ENCODE data around the gene OR10H4.
"Not testable (repeated sequence)": the region's sequence is repeated elsewhere in the genome, so short reads cannot be mapped to it uniquely, and the experiment has no call there.

OR10H4 gene

DNA sequence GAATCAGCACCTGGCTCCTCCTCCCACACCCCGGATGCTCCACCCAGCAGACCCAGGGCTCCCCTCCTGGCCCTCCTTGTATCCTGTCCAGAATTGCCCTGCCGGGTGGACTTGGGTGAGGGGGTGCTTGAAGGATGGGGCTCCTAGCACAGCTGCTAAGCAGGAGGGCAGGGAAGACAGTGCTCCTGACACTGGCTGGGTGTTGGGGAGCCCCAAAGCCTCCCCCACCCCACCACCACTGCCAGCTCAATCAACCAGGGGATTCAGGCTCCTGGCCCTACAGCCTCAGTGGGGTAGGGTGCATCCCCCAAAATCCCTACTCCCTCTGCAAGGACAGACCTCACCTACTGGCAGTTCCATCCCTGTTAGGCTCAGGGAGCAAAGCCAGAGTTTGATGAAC, 11.9 kb upstream of the OR10H4 start:
- DNase-seq (ENCODE audit: low read depth in 4 of 4, low spot score in 1 of 4) = no peak

DNA sequence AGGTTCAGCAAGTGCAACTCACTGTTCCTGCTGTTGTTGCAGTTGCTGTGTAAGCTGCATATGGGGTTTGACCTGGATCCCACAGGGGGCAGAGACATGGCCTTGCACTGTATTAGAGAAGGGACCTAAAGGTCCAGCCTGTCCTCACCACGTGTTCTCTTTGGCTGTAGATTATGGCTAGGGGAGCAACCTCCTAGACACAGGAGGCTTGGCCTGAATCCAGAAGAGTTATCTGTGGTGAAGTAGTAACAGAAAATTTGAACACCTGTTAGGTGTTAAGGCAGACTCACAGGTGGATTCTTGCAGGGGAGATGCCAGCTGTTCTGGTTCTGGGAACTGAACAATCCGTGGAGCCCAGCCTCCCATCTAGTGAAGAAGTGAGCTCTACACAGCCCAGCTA, 11.0 kb upstream of the OR10H4 start:
- DNase-seq (ENCODE audit: low read depth in 4 of 4, low spot score in 1 of 4) = no peak

DNA sequence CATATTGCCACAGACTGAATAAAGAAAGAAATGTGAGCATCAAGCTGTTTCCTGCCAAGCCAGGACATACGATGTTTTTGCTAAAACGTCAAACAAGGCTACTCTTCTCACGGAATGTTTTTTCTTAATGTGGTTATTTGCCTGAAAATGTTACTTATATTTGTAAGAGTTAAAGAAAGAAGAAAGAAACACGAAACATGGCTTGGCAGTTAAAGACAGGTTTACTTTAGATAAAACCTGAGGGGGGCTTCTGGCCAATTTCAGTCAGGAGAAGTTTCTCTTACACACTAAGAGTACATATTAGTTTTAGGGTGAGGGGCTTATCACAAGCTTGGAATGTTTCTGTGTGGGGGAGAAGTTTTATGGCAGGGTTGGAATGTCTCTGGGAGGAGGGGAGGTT, 4.4 kb upstream of the OR10H4 start:
- DNase-seq (ENCODE audit: low read depth in 4 of 4, low spot score in 1 of 4) = no peak

DNA sequence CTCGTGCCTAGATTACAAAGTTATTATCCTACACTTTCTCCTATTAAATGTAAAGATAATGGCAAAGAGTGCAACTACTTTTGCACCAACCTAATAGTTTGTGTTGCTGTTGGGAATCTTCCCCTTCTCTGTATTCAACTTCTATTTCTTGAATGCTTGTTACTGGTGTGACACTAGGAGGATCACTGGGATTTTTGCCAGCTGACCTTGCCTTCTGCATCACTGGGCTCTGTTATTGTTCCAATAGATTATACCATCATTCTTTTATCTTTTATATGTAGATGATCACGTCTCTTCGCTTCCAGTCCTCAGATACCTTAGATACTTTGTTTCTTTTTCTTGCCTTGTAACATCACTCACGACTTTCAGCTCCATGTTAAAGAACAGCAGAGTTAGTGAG, 3.5 kb upstream of the OR10H4 start:
- no peak for DNase-seq (ENCODE audit: low read depth in 4 of 4, low spot score in 1 of 4)

DNA sequence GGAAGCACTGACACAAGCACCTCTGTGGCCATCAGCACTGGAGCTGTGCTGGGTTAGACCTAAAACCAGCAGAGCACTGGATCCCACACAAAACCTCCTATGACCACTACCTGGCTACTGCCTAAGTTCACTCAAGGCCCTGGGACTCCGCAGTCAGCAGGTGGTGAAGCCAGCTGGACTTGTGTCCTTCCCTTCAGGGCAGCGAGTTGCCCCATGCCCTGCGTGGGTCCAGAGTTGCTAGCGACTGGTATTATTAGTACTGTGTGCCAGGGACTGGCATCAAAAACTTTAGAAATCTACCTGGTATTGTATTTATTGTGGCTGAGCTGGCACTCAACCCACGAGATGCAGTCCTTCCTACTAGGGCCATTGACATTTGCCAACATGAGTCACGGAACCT, 6.0 kb downstream of the OR10H4 start:
- no peak for DNase-seq (ENCODE audit: low read depth in 4 of 4, low spot score in 1 of 4)

DNA sequence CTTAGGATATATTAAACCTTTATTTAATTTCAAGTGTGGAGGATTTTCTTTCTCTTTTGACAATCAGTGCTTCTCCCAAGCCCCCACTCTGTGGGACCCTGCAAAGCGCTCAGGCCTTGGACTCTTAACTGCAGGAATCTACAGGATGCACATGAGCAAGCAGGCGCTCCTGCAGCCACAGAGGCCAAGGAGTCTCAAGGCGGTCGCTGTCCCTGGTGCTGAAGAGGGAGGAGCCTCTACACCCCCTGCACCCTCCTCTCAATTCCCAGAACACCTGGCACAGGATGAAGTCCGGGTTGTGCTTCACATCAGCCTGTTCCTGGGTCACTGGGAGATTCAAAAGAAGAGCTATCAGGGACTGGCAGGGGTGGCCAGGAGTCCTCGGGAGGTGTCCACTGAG, 13.5 kb downstream of the OR10H4 start:
- DNase-seq (ENCODE audit: low read depth in 4 of 4, low spot score in 1 of 4) = no peak

DNA sequence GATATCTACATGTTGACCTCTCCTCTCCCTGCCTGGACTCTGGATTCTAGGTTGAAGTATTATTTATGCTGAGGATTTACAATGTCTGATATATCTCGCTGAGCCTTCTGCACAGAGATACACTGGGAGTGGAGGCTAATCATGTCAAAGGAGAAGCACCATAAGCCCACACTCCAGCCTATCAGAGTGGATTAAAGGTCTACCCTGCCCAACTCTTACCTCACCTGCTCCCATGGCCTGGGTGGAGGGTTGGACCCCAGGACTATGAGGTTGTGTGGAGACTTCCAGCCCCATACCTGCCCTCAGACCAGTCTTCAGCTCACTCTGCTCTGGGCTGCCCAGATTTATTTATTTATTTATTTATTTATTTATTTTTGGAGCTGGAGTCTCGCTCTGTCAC, 15.4 kb downstream of the OR10H4 start:
- DNase-seq (ENCODE audit: low read depth in 4 of 4, low spot score in 1 of 4) = no peak

DNA sequence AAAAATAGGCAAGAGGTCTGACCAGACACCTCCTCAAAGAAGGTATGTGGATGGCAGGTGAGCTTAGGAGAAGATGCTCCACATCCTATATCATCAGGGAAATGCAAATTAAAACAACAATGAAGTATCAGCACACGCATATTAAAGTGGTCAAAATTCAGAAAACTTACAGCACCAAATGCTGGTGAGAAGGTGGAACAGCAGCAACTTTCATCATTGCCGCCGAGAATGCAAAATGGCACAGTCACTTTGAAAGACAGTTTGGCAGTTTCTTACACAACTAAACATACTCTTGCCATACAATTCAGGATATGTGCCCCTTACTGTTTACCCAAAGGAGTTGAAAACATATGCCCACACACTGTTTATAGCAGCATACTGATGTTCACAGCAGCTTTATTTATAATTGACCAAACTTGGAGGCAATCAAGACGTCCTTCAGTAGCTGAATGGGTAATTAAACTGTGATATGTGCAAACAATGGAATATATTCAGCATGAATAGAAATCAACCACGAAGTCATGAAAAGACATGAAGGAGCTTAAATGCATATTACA, 22.5 kb downstream of the OR10H4 start:
- no peak for DNase-seq (ENCODE audit: low read depth in 4 of 4, low spot score in 1 of 4)

DNA sequence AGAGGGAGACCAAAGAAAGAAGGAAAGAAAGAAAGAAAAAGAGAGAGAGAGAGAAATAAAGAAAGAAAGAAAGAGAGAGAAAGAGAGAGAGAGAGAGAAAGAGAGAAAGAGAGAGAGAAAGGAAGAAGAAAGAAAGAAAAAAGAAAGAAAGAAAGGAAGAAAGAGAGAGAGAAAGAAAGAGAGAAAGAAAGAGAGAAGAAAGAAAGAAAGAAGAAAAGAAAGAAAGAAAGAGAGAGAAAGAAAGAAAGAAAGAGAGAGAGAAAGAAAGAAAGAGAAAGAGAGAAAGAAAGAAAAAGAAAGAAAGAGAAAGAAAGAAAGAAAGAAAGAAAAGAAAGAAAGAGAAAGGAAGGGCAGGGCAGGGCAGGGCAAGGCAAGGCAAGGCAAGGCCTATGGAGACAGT, 23.2 kb downstream of the OR10H4 start:
- not testable (repeated sequence) for DNase-seq (ENCODE audit: low read depth in 4 of 4, low spot score in 1 of 4)

DNA sequence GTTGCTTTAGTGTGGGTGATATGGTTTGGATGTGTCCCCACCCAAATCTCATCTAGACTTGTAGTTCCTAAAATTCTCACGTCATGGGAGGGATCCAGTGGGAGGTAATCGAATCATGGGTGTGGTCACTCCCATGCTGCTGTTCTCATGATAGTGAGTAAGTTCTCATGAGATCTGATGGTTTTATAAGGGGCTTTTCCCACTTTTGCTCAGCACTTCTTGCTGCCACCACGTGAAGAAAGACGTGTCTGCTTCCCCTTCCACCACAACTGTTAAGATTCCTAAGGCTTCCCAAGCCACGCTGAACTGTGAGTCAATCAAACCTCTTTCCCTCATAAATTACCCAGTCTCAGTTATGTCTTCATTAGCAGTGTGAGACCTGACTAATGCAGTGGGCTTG, 26.0 kb downstream of the OR10H4 start:
- DNase-seq (ENCODE audit: low read depth in 4 of 4, low spot score in 1 of 4) = no peak

DNA sequence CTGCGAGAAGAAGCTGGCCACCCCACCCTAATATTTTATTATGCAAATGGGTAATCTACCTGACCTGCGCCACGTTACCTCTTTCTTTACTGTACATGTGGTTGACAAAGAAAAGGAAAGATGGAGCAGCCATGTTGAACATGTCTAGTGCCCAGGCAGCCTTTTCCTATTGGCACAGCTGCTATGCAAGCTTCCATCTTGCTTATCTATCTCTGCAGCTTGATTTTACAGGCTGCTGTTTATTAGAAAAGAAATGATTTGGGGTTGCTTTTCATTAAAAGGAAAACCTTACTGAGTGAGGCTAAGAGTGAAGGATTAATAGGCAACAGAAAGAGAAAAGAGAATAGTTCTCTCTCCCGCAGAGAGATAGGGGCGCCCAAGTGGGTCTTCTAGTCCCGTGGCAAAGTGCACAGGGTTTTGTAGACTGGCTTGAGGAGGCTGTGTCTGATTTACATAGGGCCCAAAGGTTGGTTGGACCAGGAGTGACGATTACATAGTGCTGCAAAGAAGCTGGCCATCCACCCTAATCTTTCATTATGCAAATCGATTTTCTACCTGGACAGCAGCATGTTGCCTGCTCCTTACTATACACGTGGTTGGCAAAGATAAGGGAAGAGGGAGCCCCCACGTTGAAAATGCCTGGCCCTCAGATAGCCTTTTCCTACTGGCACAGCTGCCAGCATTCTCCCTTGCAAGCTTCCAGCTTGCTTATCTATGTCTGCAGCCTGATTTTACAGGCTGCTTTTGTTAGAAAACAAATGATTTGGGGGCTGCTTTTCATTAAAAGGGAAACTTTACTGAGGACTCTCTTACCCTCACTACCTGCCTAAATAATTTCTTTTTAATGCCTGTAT, 28.3 kb downstream of the OR10H4 start:
- no peak for DNase-seq (ENCODE audit: low read depth in 4 of 4, low spot score in 1 of 4)

DNA sequence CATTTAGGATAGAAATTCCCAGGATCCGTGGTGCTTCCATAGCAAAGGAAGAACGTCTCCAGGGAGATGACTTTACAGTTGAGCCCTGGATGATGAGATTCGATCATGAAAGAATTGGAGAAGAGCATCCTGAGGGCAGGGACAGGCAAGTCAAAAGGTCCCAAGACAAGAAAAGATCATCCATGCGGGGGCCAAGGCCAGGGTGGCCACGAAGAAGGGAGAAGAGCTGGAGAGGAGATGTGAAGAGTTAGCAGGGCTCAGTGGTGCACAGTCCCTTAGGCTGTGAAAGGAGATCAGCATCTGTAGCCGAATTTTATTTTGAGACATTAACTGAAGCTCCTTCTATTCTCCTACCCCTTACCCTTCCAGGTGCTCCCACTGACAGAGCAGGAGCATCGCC, 28.9 kb downstream of the OR10H4 start:
- DNase-seq (ENCODE audit: low read depth in 4 of 4, low spot score in 1 of 4) = no peak

DNA sequence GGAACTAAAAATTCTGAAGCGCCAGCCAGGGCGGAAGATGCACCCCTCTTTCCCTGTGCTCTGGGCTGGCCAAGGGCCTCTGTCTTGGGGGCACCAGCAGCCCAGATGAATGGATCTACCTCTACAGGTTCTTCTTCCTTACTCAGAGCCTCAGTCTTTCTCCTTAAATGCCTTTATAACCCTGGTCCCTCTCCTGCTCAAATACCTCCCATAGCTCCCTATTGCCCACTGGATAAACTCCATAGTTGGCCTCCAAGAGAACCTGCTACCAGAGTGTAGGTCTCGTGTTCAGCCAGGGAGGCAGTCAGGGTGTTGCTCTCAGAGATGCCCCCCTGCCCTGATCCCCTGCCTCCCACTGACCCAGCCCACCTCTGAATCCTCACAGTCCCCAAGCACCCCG, 30.5 kb downstream of the OR10H4 start:
- no peak for DNase-seq (ENCODE audit: low read depth in 4 of 4, low spot score in 1 of 4)

DNA sequence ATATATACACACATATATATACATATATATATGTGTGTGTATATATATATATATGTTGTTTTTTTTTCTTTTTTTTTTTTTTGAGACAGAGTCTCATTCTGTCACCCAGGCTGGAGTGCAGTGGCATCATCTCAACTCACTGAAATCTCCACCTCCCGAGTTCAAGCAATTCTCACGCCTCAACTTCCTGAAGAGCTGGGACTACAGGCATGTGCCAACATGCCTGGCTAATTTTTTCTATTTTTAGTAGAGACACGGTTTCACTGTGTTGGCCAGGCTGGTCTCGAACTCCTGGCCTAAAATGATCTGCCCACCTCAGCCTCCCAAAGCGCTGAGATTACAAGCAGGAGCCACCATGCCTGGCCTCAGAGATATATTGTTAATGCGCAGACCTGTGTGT, 37.0 kb downstream of the OR10H4 start:
- DNase-seq (ENCODE audit: low read depth in 4 of 4, low spot score in 1 of 4) = not testable (repeated sequence)

DNA sequence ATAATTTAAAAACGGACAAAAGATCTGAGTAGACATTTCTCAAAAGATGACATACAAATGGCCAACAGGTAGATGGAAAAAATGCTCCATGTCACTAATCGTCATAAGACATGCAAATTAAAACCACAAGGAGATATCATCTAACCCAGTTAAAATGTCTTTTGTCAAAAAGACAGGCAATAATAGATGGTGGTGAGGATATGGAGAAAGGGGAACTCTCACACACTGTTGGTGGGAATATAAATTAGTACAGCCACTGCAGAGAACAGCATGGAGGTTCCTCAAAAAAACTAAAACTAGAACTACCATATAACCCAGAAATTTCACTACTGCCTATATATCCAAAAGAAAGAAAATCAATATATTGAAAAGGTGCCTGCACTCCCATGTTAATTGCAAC, 37.9 kb downstream of the OR10H4 start:
- no peak for DNase-seq (ENCODE audit: low read depth in 4 of 4, low spot score in 1 of 4)

DNA sequence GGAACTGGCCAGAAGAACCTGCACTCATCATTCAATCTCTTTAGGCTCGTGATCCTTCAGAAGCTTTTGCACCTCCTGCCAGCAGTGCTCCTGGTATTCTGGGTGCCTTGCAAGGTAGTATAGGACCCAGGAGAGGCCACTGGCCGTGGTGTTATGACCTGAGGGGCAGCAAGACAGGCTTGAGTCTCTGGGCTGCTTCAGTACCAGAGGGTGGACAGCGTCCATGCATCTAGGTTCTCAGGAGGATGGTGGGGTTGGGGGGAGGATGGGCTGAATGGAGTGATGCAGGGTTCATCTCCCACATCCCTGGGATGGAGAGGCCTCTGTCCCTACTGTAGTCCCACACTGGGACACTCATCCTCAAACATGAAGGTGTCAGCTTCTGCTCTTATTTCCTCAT, 41.1 kb downstream of the OR10H4 start:
- DNase-seq (ENCODE audit: low read depth in 4 of 4, low spot score in 1 of 4) = no peak

DNA sequence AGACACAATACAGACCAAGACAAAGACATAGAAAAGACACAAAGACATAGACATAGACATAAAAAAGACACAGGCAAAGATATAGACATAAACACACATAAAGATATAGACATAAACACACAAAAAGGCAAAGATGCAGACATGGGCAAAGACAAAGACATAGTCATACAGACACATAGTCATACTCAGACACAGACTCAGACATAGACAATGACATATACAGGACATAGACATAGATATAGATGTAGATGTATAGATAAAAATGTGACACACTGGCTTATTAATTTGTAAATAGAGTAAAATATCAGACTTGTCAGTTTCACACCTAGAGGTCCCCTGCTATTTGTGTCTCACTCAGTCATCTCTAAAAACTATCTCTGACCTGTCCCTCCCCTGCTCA, 42.8 kb downstream of the OR10H4 start:
- DNase-seq (ENCODE audit: low read depth in 4 of 4, low spot score in 1 of 4) = no peak

DNA sequence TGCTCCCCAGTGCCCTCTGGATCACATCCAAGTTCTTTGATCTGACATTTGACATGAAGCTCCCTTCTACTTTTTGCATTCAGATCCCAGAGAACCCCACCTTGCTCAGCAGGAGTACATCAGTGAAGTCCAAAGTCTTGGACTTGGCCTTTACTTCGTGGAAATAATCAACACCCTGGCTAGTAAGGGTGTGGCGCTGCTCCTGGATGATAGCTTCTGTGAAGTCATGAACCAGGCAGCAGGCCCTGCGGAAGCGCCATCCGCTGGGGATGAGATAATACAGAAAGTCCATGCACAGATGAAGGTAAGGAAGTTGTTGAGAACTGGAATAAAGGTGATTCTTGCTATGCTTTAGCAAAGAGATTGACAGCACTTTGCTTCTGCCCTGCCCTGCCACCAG, 43.2 kb downstream of the OR10H4 start:
- no peak for DNase-seq (ENCODE audit: low read depth in 4 of 4, low spot score in 1 of 4)

DNA sequence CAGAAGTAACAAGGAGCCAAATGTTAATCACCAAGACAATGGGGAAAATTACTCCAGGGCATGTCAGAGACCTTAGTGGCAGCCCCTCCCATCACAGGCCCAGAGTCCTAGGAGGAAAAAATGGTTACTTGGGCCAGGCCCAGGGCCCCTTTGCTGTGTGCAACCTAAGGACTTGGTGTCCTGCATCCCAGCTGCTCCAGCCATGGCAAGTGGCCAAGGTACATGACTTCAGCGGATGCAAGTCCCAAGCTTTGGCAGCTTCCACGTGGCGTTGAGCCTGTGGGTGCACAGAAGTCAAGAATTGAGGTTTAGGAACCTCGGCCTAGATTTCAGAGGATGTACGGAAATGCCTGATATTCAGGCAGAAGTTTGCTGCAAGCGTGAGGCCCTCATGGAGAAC, 46.7 kb downstream of the OR10H4 start:
- no peak for DNase-seq (ENCODE audit: low read depth in 4 of 4, low spot score in 1 of 4)

DNA sequence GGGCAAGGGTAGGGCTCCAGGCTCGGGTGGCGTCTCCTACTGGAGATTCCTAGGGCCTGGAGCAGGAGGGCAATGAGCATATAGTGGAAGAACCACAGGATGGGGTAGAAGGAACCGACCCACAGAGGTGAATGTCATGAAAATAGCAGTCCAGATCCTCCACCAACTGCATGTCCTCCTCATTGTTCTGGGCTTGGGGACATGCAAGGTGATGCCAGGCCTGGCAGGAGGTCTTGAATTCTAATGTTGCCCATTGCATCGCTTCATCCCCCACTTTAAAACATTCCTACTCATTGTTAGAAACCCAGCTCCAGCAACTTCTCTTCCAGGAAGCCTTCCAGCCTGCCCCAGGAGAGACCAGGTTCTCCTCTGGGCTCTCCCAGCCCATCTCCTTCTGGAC, 49.4 kb downstream of the OR10H4 start:
- no peak for DNase-seq (ENCODE audit: low read depth in 4 of 4, low spot score in 1 of 4)
